ENCODE results near the gene SORCS3. TPM values are rescaled to one million over a fixed set of nuclear protein-coding genes. Genes with fewer than 3 reads are reported as not detected.

Gene SORCS3
- total RNA-seq, 1 donor from 2014 or later = 0.25 TPM

GRCh38 chr10:105023211-105024111, 382.4 kb downstream of the SORCS3 start:
- no peak for TF ChIP-seq POLR2AphosphoS5 (IDR thresholded peaks at IDR 0.05; ENCODE audit: insufficient read depth in 1 of 2, low read depth in 1 of 2)
- no peak for TF ChIP-seq CTCF (IDR thresholded peaks at IDR 0.05)
- TF ChIP-seq POLR2A (IDR thresholded peaks at IDR 0.05) = no peak
- H3K36me3 ChIP-seq = no peaks in the 10 kb centered on the region
- no peaks in the 10 kb centered on the region for H3K9me3 ChIP-seq
- no peak overlapping the region for H3K27ac ChIP-seq
- DNase-seq (ENCODE audit: extremely low spot score in 2 of 2) = no peak
- intact Hi-C loops (cut with DNase I) = no loop called here
- no peaks in the 10 kb centered on the region for H3K4me1 ChIP-seq
- no peaks in the 10 kb centered on the region for H3K27me3 ChIP-seq
- H3K4me3 ChIP-seq = no peak overlapping the region

- no peaks in the 10 kb centered on the region for H3K27me3 ChIP-seq
- intact Hi-C loops (cut with DNase I) = no loop called here
- H3K36me3 ChIP-seq = no peaks in the 10 kb centered on the region
- no peaks in the 10 kb centered on the region for H3K4me1 ChIP-seq
- H3K27ac ChIP-seq = no peak overlapping the region
- DNase-seq (ENCODE audit: extremely low spot score in 2 of 2) = no peak
- no peaks in the 10 kb centered on the region for H3K9me3 ChIP-seq
- H3K4me3 ChIP-seq = no peak overlapping the region
- TF ChIP-seq POLR2A (IDR thresholded peaks at IDR 0.05) = no peak
Measured at GRCh38 chr10:105024184-105024583, 383.1 kb downstream of the SORCS3 start.

DNA sequence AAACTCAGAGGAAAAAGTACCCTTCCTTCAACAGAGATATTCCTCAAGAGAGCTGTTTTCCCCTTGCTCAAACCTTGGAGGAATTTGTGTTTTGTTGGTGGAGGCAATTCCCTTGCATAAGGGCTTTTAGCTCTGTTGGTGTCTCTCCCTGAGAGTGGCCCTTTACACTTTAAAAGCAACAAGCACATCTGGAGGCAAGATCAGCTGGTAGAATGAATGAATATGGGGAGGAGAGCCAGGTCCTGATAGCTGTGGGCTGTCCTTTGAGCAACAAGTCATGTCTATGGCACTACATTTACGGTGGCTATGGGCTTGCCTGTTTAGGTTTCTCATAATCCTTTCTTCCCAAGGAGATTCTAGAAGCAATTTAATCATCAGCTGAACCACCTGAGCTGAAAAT, 384.0 kb downstream of the SORCS3 start:
- intact Hi-C loops (cut with DNase I) = no loop called here
- TF ChIP-seq CTCF (IDR thresholded peaks at IDR 0.05) (no peak), POLR2A (IDR thresholded peaks at IDR 0.05) (no peak), POLR2AphosphoS5 (IDR thresholded peaks at IDR 0.05; ENCODE audit: insufficient read depth in 1 of 2, low read depth in 1 of 2) (no peak)
- Histone ChIP-seq H3K36me3 (no peaks in the 10 kb centered on the region), H3K9me3 (no peaks in the 10 kb centered on the region), H3K4me3 (no peak overlapping the region), H3K27ac (no peak overlapping the region), H3K4me1 (no peaks in the 10 kb centered on the region), H3K27me3 (no peaks in the 10 kb centered on the region)
- no peak for DNase-seq (ENCODE audit: extremely low spot score in 2 of 2)

- Histone ChIP-seq H3K36me3 (no peaks in the 10 kb centered on the region), H3K4me3 (no peak overlapping the region), H3K4me1 (no peaks in the 10 kb centered on the region), H3K9me3 (no peaks in the 10 kb centered on the region), H3K27me3 (no peaks in the 10 kb centered on the region), H3K27ac (no peak overlapping the region)
- DNase-seq (ENCODE audit: extremely low spot score in 2 of 2) = no peak
- intact Hi-C loops (cut with DNase I) = no loop called here
- no peak for TF ChIP-seq POLR2AphosphoS5 (IDR thresholded peaks at IDR 0.05; ENCODE audit: insufficient read depth in 1 of 2, low read depth in 1 of 2)
- TF ChIP-seq POLR2A (IDR thresholded peaks at IDR 0.05) = no peak
- no peak for TF ChIP-seq CTCF (IDR thresholded peaks at IDR 0.05)
Measured at GRCh38 chr10:105026566-105026965, 385.5 kb downstream of the SORCS3 start.

GRCh38 chr10:105029286-105029685, 388.2 kb downstream of the SORCS3 start:
- H3K27ac ChIP-seq = no peak overlapping the region
- no peak for DNase-seq (ENCODE audit: extremely low spot score in 2 of 2)
- intact Hi-C loops (cut with DNase I) = no loop called here
- no peaks in the 10 kb centered on the region for H3K27me3 ChIP-seq
- no peak overlapping the region for H3K4me3 ChIP-seq
- no peaks in the 10 kb centered on the region for H3K9me3 ChIP-seq
- H3K4me1 ChIP-seq = no peaks in the 10 kb centered on the region
- TF ChIP-seq CTCF (IDR thresholded peaks at IDR 0.05) = no peak
- no peak for TF ChIP-seq POLR2A (IDR thresholded peaks at IDR 0.05)
- no peaks in the 10 kb centered on the region for H3K36me3 ChIP-seq
